T-helper 2 cell (primary cell): ENCODE data around the gene NDUFS4.
"Not testable (repeated sequence)": the region's sequence is repeated elsewhere in the genome, so short reads cannot be mapped to it uniquely, and the experiment has no call there.

Experiments used
- DNase-seq, 5 experiments: peaks; one replicate each; pipeline versions ENCODE4 v3.0.0 to v3.0.0-alpha.2; 2012 to 2022

Gene NDUFS4

DNA sequence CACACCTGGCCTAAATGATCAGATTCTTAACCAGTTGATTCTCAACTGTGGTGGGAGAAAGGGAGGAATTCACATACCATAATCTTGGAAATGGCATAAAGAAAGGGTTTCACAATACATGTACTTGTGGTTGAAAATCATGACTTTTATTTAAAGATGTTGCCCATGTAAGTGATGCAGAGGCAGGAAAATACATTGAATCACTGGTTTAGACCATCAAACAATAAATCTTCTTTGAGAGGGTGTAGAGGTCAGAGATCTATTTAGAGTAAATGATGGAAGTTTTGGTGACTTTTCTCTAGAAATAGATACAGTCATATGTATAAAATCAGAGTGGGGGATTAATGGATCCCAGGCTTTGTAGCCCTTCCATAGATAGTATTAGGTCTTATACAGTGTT lies 15.4 kb downstream of the NDUFS4 start:
- no peak for DNase-seq

GRCh38 chr5:53576674-53577073 lies 16.2 kb downstream of the NDUFS4 start:
- no peak for DNase-seq

DNA sequence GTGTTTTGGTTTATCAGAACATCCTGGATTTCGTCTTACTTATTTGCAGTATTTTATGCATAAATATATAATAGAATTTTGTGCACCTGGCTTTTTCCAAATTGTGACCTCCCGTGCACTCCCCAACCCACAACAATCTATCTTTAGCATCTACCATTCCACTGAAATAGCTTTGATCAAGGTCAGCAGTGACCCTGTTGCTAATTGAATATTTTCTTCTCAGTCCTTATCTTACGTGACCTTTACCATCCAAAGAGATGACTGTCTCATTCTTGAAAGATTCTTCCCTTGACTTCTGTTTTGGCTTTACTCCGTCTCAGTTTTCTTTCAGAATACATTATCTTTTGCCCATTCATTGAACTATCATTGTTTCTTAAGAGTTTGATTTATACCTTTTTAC lies 18.4 kb downstream of the NDUFS4 start:
- no peak for DNase-seq

DNA sequence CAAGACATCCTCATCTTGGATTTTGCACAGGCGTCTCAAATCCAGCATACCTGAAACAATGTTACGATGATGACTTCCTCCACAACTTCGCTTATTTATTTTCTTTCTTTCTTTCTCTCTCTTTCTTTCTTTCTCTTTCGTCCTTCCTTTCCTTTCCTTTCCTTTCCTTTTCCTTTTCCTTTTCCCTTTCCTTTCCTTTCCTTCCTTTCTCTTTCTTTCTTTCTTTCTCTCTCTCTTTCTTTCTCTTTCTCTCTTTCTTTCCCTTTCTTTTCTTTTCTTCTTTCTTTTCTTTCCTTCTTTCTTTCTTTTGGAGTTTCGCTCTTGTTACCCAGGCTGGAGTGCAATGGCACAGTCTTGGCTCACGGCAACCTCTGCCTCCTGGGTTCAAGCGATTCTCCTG lies 20.1 kb downstream of the NDUFS4 start:
- DNase-seq = no peak

DNA sequence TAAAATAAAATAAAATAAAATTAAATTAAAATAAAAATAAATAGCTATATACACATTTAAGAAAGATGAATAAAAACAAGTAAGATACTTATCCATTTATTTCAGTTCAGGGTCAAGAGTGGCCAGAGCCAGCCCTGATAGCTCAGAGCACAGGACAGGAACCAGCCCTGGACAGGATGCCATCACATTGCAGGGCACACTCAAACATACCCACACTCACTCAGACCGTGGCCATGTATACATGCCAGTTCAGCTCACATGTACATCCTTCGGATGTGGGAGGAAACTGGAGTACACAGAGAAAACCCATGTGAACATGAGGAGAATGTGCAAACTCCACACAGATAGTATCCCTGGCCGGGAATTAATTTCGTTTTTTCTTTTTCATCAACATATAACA lies 21.8 kb downstream of the NDUFS4 start:
- DNase-seq = no peak

GRCh38 chr5:53590759-53591158 lies 30.3 kb downstream of the NDUFS4 start:
- DNase-seq = no peak

DNA sequence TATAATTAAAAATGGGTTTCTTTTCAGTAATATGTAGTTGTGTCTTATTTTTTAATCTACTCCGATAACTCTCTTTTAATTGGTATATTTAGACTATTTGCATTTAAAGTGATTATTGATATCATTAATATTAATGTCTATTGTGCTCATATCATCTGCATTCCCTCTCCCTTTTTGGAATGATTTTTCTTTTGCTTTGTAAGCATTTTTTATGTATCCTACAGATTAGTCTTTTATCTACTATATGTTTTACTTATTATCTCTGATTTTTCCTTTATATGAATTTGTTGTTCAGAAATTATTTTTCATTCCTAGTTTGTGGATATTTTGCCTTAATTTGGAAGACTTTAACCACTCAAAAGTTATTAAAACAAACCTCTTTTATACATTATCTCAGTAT lies 34.0 kb downstream of the NDUFS4 start:
- no peak for DNase-seq

GRCh38 chr5:53597894-53598293 lies 37.5 kb downstream of the NDUFS4 start:
- no peak for DNase-seq

DNA sequence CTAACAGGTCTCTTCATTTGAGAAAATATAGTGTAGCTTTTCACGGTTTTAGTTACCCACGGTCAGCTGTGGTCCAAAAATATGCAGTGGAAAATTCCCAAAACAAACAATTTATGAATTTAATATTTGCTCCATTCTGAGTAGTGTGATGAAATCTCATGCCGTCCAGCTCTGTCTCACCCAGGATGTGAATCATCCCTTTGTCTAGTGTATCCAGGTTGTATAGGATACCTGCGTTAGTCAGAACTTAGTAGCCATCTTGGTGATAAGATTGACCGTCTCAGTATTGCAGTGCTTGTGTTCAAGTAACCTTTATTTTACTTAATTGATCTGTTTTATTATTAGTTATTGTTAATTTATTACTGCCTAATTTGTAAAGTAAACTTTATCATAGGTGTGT lies 41.1 kb downstream of the NDUFS4 start:
- DNase-seq = no peak

DNA sequence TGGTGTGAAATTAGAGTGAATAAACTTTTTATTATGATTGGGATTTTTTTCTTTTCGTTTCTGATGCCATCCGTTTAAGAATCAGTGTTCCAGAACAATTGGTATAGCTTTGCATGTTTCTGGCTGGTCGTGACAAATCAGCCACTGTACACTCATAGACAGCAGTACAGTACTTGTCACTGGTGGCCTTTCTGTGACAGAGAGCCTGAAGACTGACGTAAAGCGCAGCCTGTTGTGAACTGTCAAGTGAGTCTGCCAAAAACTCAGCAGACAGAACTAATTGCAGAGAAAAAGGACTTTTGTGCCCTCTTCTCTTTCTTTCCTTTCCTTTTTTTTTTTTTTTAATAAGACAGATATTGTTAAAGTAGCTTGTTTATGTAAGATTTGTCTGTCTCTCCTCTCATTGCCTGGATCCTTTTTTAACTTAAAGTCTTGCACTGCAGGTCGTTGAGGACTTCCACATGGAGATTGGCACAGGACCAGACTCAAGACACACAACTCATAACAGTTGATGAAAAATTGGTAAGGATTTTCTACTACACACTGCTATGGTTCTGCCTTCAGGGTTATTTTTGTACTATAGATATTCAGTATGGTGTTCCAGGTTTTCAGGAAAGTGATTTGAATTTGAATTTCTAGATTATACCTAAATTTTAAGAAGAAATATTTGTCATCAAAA lies 42.7 kb downstream of the NDUFS4 start:
- DNase-seq = no peak

DNA sequence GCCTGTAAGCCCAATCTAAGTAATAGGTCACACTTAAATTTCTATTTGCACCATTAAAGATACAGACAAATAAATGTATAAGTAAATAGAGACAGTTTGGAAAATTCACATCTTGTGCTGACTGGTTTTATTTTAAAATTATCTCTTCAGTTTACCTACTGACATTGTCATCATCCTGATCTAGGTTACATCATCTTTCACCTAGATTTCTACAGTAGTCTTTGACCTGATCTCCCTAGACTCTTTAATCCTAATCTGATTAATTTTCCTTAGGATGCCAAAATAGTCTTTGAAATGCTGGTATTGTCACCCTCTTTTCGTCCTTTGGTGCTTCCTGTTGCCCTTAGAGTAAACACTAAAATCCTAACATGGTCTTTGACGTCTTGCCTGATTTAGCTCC lies 43.9 kb downstream of the NDUFS4 start:
- DNase-seq = no peak

DNA sequence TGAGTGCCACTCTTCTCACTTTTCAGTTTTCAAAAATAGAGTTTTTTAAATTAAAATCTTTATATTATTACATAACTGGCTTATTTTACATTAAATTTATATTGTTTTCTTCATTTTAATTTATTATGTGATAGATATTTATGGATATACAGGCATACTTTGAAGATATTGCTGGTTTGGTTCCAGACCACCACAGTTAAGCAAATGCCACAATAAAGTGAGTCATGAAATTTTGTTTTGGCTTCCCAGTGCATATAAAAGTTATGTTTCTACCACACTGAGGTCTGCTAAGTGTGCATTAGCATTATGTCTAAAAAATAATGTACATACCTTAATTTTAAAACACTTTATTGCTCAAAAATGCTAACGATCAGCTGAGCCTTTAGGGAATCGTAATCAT lies 47.4 kb downstream of the NDUFS4 start:
- DNase-seq = no peak

GRCh38 chr5:53608897-53609296 lies 48.5 kb downstream of the NDUFS4 start:
- not testable (repeated sequence) for DNase-seq

GRCh38 chr5:53613061-53613460 lies 52.6 kb downstream of the NDUFS4 start:
- DNase-seq = no peak

DNA sequence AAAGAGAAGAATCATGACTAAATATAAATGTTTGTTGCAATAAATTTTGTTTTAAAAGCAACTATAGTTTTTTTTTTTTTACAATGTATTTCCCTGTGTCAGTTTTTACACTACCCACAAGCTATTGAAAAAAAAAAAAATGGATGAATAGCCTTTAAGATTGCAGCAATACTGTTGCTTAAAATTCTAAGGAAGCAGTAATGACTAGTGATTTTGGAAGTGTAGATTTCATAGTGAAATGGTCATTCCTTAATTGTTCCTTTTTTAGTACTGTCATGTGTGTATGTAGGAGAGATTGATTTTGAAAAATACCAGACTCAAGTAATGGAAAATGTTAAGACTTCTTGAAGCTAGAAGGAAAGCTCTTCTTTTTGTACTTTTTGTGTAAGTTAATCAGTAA lies 53.1 kb downstream of the NDUFS4 start:
- DNase-seq = no peak

DNA sequence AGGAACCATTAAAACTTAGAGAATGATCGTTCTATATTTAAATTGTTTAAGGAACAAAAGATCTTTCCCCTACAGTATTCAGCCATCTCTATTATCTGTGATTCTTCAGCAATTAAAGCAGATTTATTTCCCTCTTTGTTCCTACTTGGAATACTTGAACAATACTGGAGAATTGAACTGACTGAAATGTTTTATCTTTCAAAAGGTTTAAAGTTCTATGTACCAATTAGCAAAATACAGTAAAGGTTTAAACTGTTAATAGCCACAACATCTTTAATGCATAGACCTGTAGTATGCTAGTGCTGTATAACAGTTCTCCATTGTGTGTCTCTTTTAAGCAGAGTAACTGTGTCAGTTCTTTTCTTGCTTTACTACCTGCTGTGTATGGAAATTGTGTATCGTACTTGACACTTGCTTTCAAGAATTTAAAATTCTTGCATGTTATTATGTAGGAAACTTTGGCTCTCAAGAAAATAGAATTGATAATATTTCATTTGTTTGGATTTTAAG lies 54.0 kb downstream of the NDUFS4 start:
- DNase-seq = no peak

DNA sequence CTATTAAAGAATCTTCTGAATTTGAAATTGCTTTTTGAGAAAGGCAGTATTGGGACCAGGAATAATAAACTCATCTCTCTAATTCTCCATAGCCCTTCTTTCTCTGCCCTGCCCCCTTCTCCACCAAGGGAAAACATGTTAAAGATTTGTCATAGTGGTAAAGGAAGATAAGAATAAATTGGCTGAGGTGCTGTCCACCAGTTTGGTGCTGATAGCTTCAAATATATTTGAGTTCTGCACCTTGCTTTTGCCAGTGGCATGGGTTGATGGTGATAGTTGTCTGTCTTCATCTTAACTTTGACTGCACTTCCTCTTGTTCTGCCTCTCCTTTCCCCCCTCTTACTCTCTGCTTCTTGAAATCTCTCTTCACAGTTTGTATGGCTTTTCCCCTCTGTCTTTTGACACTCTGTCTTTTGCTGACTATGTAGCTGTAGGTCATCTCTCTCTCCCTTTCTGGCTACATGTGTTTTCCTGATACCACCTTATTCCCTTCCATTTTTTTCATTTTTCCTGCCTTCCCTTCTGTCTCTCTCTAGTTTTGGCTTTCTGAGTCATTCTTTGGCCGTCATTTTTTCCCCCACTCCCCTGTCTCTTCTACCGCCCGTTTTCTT lies 56.6 kb downstream of the NDUFS4 start:
- peak in 1 of 5 experiments; percentile 1 for DNase-seq

GRCh38 chr5:53631251-53631650 lies 70.8 kb downstream of the NDUFS4 start:
- no peak for DNase-seq

- no peak for DNase-seq
These were observed 81.6 kb downstream of the NDUFS4 start for GRCh38 chr5:53642061-53642460.

DNA sequence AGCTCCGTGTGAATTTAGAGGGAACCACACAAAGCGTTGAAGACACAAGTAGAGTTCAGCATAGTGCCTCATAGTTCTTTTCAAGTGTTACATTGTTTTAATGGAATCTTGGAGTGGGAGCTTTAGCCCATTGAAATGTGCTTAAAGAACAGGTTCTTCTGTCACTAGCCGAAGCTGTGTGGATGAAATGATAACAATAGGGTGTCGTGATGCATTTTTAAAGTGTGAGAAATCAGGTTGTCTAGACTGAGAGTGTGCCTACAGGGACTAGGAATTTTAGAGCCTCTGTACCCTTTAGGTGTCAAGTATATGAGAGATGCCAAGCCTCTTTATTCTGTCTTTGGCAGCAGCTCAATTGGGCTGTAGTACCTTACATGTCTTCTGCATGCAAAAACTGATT lies 83.0 kb downstream of the NDUFS4 start:
- no peak for DNase-seq

GRCh38 chr5:53645078-53645477 lies 84.6 kb downstream of the NDUFS4 start:
- no peak for DNase-seq

GRCh38 chr5:53649352-53649751 lies 88.9 kb downstream of the NDUFS4 start:
- DNase-seq = no peak

GRCh38 chr5:53660573-53660972 lies 100.1 kb downstream of the NDUFS4 start:
- DNase-seq = not testable (repeated sequence)

- not testable (repeated sequence) for DNase-seq
These were observed 104.9 kb downstream of the NDUFS4 start for GRCh38 chr5:53665313-53665712.

DNA sequence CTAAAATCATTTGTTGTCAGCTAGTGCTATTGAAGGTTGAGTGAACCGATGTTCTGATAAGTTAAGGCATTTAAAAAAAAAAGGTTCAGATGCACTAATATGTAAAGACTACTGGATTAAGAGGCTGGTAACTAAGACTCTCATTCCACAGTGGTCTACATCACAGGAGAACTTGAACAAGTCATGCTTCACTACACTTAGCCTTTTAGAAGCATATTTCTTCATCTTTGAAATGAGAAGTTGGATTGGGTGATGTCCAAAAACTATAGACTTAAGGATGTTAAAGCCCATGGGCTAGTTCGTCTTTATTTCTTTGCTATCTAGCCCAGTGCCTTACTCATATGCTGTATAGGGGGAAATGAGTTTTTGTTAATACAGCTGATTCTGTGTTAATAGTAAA lies 107.2 kb downstream of the NDUFS4 start:
- DNase-seq = no peak
